Measurements from ENCODE around the gene ECHS1.
"Not testable (repeated sequence)": the region's sequence is repeated elsewhere in the genome, so short reads cannot be mapped to it uniquely, and the experiment has no call there.

ECHS1 gene

GRCh38 chr10:133378251-133379096 lies 5.3 kb upstream of the ECHS1 start:
- no peak for DNase-seq (ENCODE audit: low read depth, low spot score)

GRCh38 chr10:133377818-133378250 lies 4.7 kb upstream of the ECHS1 start:
- DNase-seq (ENCODE audit: low read depth, low spot score) = no peak

- DNase-seq (ENCODE audit: low read depth, low spot score) = no peak
Observed at GRCh38 chr10:133377025-133377817, 4.1 kb upstream of the ECHS1 start.

GRCh38 chr10:133376183-133376582 lies 3.0 kb upstream of the ECHS1 start:
- not testable (repeated sequence) for DNase-seq (ENCODE audit: low read depth, low spot score)

GRCh38 chr10:133375357-133376115 lies 2.4 kb upstream of the ECHS1 start:
- no peak for DNase-seq (ENCODE audit: low read depth, low spot score)

- no peak for DNase-seq (ENCODE audit: low read depth, low spot score)
Observed at GRCh38 chr10:133372507-133372906, 647 bp downstream of the ECHS1 start.

- no peak for DNase-seq (ENCODE audit: low read depth, low spot score)
Observed at GRCh38 chr10:133370030-133370786, 2.9 kb downstream of the ECHS1 start.

- DNase-seq (ENCODE audit: low read depth, low spot score) = no peak
Observed at GRCh38 chr10:133368153-133368552, 5.0 kb downstream of the ECHS1 start.

GRCh38 chr10:133367461-133367860 lies 5.7 kb downstream of the ECHS1 start:
- not testable (repeated sequence) for DNase-seq (ENCODE audit: low read depth, low spot score)

- DNase-seq (ENCODE audit: low read depth, low spot score) = no peak
Observed at GRCh38 chr10:133366751-133367150, 6.4 kb downstream of the ECHS1 start.

GRCh38 chr10:133366130-133366478 lies 7.0 kb downstream of the ECHS1 start:
- DNase-seq (ENCODE audit: low read depth, low spot score) = no peak

- no peak for DNase-seq (ENCODE audit: low read depth, low spot score)
Observed at GRCh38 chr10:133365461-133366129, 7.6 kb downstream of the ECHS1 start.

GRCh38 chr10:133364645-133365431 lies 8.3 kb downstream of the ECHS1 start:
- DNase-seq (ENCODE audit: low read depth, low spot score) = no peak

GRCh38 chr10:133362846-133363245 lies 10.3 kb downstream of the ECHS1 start:
- DNase-seq (ENCODE audit: low read depth, low spot score) = no peak

- DNase-seq (ENCODE audit: low read depth, low spot score) = no peak
Observed at GRCh38 chr10:133361773-133362441, 11.2 kb downstream of the ECHS1 start.

GRCh38 chr10:133361227-133361626 lies 11.9 kb downstream of the ECHS1 start:
- DNase-seq (ENCODE audit: low read depth, low spot score) = no peak

GRCh38 chr10:133359972-133360610 lies 13.1 kb downstream of the ECHS1 start:
- DNase-seq (ENCODE audit: low read depth, low spot score) = no peak

- DNase-seq (ENCODE audit: low read depth, low spot score) = no peak
Observed at GRCh38 chr10:133359554-133359971, 13.6 kb downstream of the ECHS1 start.

- DNase-seq (ENCODE audit: low read depth, low spot score) = no peak
Observed at GRCh38 chr10:133358925-133359310, 14.2 kb downstream of the ECHS1 start.

Data from activated naive CD8-positive, alpha-beta T cell treated with anti-CD3 and anti-CD28 coated beads, Interleukin-2, amount 50 U/mL, for 16 hours (primary cell).